Muscle layer of duodenum (tissue), 2 donors: ENCODE results near the gene TXNDC11.

Experiments
- H3K27ac ChIP-seq: one replicate; pipeline ENCODE4 v1.7.0; 2013; ENCODE audit warnings: mild to moderate bottlenecking, low read length
- H3K27me3 ChIP-seq: one replicate; pipeline ENCODE4 v1.7.0; 2013; ENCODE audit warnings: low read depth, mild to moderate bottlenecking, control low read depth, low read length
- H3K36me3 ChIP-seq, 2 donors: one replicate each; pipeline ENCODE4 v1.7.0; 2013; ENCODE audit warnings: low read length in 2 of 2, control low read depth in 1 of 2, mild to moderate bottlenecking in 1 of 2; ENCODE audit not compliant: insufficient read depth in 2 of 2, control insufficient read depth in 1 of 2
- H3K4me1 ChIP-seq, 2 donors: one replicate each; pipeline ENCODE4 v1.7.0; 2013; ENCODE audit warnings: low read length in 2 of 2, mild to moderate bottlenecking in 2 of 2, control low read depth in 1 of 2, moderate library complexity in 1 of 2; ENCODE audit not compliant: insufficient read depth in 2 of 2, control insufficient read depth in 1 of 2
- H3K4me3 ChIP-seq, 2 donors: one replicate each; pipeline ENCODE4 v1.7.0; 2013; ENCODE audit warnings: low read length in 2 of 2, low read depth in 1 of 2, mild to moderate bottlenecking in 1 of 2
- H3K9me3 ChIP-seq, 2 donors: one replicate each; pipeline ENCODE4 v1.7.0; 2013; ENCODE audit warnings: low read length in 2 of 2, control low read depth in 1 of 2, mild to moderate bottlenecking in 1 of 2; ENCODE audit not compliant: control insufficient read depth in 1 of 2
- donor health status: healthy.

TXNDC11 gene

DNA sequence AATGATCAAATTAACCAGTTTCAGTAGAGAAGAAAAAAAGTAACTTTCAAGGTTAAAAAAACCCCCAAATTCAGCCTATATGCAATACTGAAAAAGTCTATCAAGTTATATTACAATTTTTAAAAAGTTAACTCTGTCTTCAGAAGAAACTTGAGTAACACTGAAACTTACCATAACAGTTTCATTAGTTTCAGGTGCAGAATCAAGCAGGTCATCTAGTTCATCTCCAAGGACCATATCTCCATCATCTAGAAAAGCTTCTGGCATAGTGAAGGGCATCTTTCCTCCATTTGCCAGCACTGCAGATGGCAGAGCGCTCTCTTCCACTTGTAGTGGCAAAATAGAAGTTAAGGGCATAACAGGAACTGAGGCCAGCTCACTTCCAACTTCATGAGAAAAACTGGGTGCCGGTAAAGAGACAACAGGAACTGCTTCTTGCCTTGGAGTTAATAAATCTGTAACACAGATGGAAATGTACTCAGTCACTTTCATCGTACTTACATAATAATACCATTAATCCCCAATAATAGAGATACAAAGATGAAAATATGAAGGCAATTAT, 31.5 kb upstream of the TXNDC11 start:
- Histone ChIP-seq H3K4me1 (no peaks in the 10 kb centered on the region), H3K4me3 (no peak overlapping the region), H3K36me3 (peaks cover 46 to 70% of the 10 kb centered on the region in 2 donors), H3K27ac (no peak overlapping the region), H3K27me3 (no peaks in the 10 kb centered on the region), H3K9me3 (no peaks in the 10 kb centered on the region)

DNA sequence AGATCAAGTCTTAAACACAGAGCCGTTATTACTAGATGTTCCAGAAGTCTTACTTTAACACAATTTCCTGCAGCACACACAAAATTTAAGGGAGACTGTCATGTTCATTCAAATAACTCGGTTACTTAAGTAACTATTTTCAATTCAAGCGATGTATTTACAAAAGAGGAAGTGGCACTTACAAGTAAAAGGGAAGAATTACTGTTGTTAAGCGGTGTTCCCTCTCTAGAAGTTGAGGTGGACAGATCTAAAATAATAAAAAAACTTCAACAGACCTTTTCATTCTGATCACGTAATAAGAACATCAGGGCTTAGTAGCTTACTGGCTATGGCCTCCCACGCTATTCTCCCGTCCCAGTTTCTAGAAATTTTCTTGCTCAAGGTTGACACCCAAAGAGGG, 26.2 kb upstream of the TXNDC11 start:
- Histone ChIP-seq H3K27ac (no peak overlapping the region), H3K36me3 (peaks cover 55 to 71% of the 10 kb centered on the region in 2 donors), H3K4me3 (no peak overlapping the region), H3K9me3 (no peaks in the 10 kb centered on the region), H3K4me1 (no peaks in the 10 kb centered on the region), H3K27me3 (no peaks in the 10 kb centered on the region)

DNA sequence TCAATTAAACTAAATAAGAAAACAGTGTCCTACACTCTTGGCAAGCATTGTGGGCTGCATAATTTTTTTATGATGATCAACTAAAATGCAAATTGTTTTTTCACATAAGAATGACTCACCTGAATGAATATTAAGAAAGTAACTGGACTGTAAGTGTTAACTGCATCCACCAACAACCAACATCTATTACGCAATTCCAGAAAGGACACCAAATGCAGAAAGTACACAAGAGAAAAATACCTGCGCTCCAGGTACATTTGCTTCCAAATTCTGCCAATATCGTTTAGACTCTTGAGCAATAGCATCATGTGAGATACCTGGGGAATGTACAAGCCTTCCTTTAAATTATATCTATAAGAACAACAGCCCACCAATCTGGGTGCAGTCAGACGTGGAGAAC, 19.8 kb upstream of the TXNDC11 start:
- Histone ChIP-seq H3K27me3 (no peaks in the 10 kb centered on the region), H3K4me1 (no peaks in the 10 kb centered on the region), H3K4me3 (no peak overlapping the region), H3K36me3 (peaks cover 46 to 61% of the 10 kb centered on the region in 2 donors), H3K27ac (no peak overlapping the region), H3K9me3 (no peaks in the 10 kb centered on the region)

DNA sequence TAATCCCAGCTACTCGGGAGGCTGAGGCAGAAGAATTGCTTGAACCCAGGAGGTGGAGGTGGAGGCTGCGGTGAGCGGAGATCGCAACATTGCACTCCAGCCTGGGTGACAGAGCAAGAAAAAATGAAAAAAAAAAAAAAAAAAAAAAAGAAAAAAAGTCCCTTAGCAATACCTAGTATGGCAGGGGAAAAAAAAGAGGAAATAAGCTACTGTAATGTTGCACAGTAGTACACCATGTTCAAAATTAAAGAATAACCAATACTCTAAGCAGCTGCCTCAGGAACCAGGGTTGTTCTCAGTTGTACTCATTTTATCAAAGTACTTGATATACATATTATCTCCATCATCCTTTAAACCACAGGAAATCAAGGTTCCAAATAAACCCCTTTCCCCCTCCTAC, 17.3 kb upstream of the TXNDC11 start:
- Histone ChIP-seq H3K36me3 (peaks cover 43 to 64% of the 10 kb centered on the region in 2 donors), H3K4me1 (no peaks in the 10 kb centered on the region), H3K27ac (no peak overlapping the region), H3K4me3 (no peak overlapping the region), H3K9me3 (no peaks in the 10 kb centered on the region), H3K27me3 (no peaks in the 10 kb centered on the region)

DNA sequence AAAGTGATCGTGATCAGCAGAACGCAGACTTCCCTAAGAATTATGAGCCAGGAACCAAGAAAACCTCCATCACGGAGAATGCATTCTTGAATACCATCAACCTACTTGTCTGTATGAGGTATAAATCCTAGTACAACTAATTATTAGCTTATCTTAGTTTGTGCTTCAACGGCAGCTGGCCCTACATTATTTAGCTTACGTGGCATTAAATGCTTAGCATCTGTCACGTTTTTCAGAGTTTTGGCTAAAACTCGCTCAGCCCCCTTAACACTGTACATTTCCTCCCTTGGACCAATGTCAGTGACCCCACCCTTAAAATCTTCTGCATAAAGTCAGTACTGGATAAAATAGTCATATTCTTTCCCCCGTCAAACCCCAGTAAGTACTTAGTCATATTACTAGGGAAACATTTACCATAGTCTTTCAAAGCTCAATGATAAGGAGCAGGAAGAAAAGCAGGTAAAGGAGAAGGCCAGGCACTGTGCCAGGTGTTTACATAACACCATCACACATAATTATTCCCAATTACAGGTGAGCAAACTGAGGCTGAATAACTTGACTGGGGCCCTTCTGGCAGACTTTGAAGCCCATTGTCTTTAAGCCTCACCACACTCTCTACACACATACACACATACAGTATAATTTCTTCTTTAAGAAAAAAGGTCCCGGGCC, 16.6 kb upstream of the TXNDC11 start:
- H3K4me3 ChIP-seq, result no peak overlapping the region
- no peaks in the 10 kb centered on the region for H3K9me3 ChIP-seq
- H3K36me3 ChIP-seq, result peaks cover 43 to 64% of the 10 kb centered on the region in 2 donors
- no peaks in the 10 kb centered on the region for H3K4me1 ChIP-seq
- H3K27me3 ChIP-seq, result no peaks in the 10 kb centered on the region
- no peak overlapping the region for H3K27ac ChIP-seq

DNA sequence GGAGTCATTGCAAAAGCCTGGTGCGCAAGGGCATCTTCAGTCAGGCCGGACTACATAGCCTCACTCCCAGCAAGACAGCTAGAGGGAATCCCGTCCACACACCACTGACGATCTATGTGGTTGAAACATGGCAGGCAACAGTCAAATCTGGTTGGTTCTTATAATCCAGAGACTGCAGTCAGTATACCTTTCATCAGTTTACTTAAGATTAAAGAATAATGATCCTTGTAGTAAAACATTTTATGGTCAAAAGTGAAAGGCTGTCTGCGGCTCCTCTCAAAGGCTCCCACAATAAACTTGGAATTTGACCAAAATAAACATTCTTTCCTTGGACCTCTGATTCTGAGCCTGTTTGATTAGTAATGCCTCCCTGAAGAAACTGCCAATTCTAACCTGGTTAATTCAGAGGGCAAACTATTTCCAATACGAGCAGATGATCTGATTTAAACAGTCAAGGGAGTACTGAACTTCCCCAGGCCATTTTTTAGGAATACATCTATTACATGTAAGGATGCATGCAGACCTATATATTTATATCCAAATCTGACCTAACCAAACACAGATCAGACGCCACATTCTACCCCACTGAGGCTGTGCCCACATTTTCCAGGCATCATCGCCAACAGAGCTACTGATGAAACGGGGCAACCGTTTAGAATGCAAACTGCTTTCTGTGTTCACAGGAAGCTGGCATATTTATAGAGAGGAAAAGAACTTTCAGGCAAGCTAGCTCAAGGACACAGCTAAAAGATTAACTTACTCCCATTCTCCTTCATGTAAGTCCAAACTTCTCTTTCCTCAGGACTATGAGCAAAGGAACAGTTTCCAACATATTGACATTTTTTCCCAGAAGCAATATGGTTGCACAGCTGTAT, 15.3 kb upstream of the TXNDC11 start:
- no peaks in the 10 kb centered on the region for H3K27me3 ChIP-seq
- no peak overlapping the region for H3K27ac ChIP-seq
- H3K36me3 ChIP-seq, result peaks cover 43 to 70% of the 10 kb centered on the region in 2 donors
- H3K9me3 ChIP-seq, result no peaks in the 10 kb centered on the region
- no peak overlapping the region for H3K4me3 ChIP-seq
- H3K4me1 ChIP-seq, result no peaks in the 10 kb centered on the region

DNA sequence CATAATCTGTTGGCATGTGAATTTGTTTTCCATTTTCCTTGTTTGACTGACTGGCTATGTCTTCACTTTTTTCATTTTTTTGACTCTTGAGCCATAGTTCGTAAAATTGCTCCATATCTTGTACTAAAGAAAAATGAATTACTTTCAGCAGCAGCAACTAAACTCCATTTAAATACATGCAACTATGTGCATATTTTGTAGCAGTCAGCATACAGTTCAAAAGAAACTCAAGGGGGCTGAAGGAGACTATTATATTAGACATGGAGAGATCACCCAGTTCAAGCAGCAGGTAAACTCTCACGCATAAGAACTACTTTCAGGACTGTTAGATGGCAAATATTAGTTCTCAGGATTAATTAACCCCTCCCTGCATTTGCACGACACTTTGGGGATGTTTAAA, 13.6 kb upstream of the TXNDC11 start:
- Histone ChIP-seq H3K4me1 (no peaks in the 10 kb centered on the region), H3K9me3 (no peaks in the 10 kb centered on the region), H3K4me3 (no peak overlapping the region), H3K27ac (no peak overlapping the region), H3K36me3 (peaks cover 40 to 67% of the 10 kb centered on the region in 2 donors), H3K27me3 (no peaks in the 10 kb centered on the region)

DNA sequence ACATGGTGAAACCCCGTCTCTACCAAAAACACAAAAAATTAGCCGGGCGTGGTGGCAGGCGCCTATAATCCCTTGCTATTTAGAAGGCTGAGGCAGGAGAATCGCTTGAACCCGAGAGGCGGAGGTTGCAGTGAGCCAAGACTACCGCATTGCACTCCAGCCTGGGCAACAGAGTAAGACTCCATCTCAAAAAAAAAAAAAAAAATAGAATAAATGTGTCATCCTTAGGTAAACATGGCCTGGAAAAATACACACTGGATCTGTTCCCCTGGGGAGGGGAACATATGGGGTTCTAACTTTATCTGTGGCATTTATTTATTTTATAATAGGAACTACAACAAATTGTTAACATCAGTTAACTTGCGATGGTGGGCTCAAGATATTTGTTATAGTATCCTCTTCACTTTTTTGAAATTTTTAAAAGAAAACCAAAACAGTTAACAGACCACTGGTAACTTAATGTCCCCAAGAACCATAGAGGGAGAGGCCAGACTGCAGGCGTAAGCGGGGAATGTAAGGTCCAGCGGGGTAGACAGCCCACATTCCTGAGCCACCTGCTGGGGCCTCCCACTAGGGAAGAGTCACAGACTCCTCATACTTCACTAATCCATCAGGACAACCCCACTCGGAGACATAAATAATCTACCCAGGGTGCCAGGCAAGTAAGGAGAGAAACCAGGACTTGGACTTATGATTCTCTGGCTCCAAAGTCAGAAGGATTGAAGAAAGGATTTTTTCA, 12.5 kb upstream of the TXNDC11 start:
- Histone ChIP-seq H3K27ac (no peak overlapping the region), H3K4me1 (no peaks in the 10 kb centered on the region), H3K4me3 (no peak overlapping the region), H3K9me3 (no peaks in the 10 kb centered on the region), H3K27me3 (no peaks in the 10 kb centered on the region), H3K36me3 (peaks cover 40 to 67% of the 10 kb centered on the region in 2 donors)

DNA sequence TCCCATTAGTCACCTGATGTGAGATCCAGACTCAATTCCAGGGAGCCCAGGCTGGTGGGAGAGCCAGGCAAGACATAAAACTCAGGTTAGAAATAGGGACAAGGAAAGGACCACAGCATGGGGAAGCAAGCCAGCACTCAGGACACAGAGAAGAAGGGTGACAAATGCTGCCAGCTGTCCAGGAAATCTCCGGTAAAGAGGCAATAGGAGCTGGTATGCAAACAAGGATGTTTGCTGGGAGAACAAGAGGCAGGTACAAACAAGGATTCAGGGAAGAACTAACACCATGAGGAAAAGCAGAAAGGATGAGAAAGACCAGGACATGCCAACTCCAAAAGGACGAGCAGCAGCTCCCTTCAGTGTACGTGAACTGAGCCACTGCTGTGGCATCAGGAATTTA, 10.2 kb upstream of the TXNDC11 start:
- Histone ChIP-seq H3K27me3 (no peaks in the 10 kb centered on the region), H3K4me3 (no peak overlapping the region), H3K4me1 (no peaks in the 10 kb centered on the region), H3K9me3 (no peaks in the 10 kb centered on the region), H3K27ac (no peak overlapping the region), H3K36me3 (peaks cover 42 to 64% of the 10 kb centered on the region in 2 donors)

DNA sequence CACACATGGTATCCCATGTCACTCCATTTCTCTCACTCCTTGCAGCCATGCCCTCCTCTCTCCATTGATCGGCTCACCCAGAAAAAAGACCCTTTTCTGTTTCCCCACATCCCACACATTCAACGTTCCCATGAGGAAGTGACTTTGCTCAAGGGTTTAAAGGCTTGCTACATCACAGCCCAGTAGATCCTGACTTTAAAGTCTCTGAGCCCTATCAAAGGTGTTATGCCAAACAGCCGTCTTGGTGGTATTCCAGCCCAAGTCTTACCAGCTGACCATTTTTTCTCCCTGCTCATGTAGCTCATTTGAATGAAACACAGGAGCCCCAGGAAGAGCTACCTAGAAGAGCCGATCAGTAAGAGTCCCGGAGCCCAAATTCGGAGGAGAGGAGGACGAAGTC, 7.4 kb upstream of the TXNDC11 start:
- peaks cover 31 to 41% of the 10 kb centered on the region in 2 donors for H3K36me3 ChIP-seq
- H3K9me3 ChIP-seq, result no peaks in the 10 kb centered on the region
- no peaks in the 10 kb centered on the region for H3K4me1 ChIP-seq
- H3K27me3 ChIP-seq, result no peaks in the 10 kb centered on the region
- no peak overlapping the region for H3K4me3 ChIP-seq
- H3K27ac ChIP-seq, result no peak overlapping the region
